BJ (cell line): ENCODE measurements around the gene DGKE. TPM values are rescaled to one million over a fixed set of nuclear protein-coding genes. Genes with fewer than 3 reads are reported as not detected.

Experiments
- CTCF ChIA-PET: fragments of 350-600 bp; formaldehyde crosslinking; extraction: SDS; loops from one replicate; lab custom pipeline; 2021; ENCODE audit warnings: antibody characterized with exemption, inconsistent platforms; lab: Yijun Ruan, JAX
- POLR2A ChIA-PET: fragments of 300-600 bp; sonication (Branson Sonifier 250); formaldehyde crosslinking; extraction: SDS; loops from one replicate; lab custom pipeline; 2021; ENCODE audit warnings: antibody characterized with exemption; lab: Charles Lee
- DNase-seq: peaks from one replicate; pipeline ENCODE4 v3.0.0-alpha.2; 2011; ENCODE audit warnings: low read depth
- H3K27me3 ChIP-seq: 2 replicates; pipeline ENCODE4 v1.6.0; 2011; ENCODE audit warnings: low read length; ENCODE audit not compliant: control insufficient read depth, insufficient read depth
- H3K36me3 ChIP-seq: 2 replicates; pipeline ENCODE4 v1.5.1; 2011; ENCODE audit warnings: low read length; ENCODE audit not compliant: control insufficient read depth, insufficient read depth
- H3K4me3 ChIP-seq: 2 replicates; pipeline ENCODE4 v1.5.1; 2011; ENCODE audit warnings: low read depth, mild to moderate bottlenecking, control low read depth, low read length
- polyA plus RNA-seq: library from polyadenylated mRNA; depleted of rRNA; stranded (reverse); fragments of >200 nt; gene quantifications from 2 replicates; pipeline ENCODE4 v1.2.3, GENCODE V29; 2011
- TF ChIP-seq, protein P1 (sequence below): IDR thresholded peaks from 2 replicates; pipeline ENCODE4 v1.5.1; 2011; ENCODE audit warnings: low read depth, mild to moderate bottlenecking, control low read depth, inconsistent platforms, low read length, moderate library complexity; ENCODE audit not compliant: insufficient read depth

The DGKE gene
- polyA plus RNA-seq, 1 experiment: 1.9 TPM

GRCh38 chr17:56807723-56808122 lies 26.2 kb upstream of the DGKE start:
- POLR2A ChIA-PET: no interaction called here
- H3K4me3 ChIP-seq: no peak overlapping the region
- no peak for DNase-seq
- CTCF ChIA-PET: interaction anchor here (0.9 to 2.7 kb wide), 3 partner anchors 12 to 18 kb away, joined by 3 to 8 read pairs (median 3); no protein-coding TSS in a partner anchor
- no peaks in the 10 kb centered on the region for H3K27me3 ChIP-seq
- TF ChIP-seq, protein P1, sequence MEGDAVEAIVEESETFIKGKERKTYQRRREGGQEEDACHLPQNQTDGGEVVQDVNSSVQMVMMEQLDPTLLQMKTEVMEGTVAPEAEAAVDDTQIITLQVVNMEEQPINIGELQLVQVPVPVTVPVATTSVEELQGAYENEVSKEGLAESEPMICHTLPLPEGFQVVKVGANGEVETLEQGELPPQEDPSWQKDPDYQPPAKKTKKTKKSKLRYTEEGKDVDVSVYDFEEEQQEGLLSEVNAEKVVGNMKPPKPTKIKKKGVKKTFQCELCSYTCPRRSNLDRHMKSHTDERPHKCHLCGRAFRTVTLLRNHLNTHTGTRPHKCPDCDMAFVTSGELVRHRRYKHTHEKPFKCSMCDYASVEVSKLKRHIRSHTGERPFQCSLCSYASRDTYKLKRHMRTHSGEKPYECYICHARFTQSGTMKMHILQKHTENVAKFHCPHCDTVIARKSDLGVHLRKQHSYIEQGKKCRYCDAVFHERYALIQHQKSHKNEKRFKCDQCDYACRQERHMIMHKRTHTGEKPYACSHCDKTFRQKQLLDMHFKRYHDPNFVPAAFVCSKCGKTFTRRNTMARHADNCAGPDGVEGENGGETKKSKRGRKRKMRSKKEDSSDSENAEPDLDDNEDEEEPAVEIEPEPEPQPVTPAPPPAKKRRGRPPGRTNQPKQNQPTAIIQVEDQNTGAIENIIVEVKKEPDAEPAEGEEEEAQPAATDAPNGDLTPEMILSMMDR: no peak
- H3K36me3 ChIP-seq: no peaks in the 10 kb centered on the region

- H3K4me3 ChIP-seq: no peak overlapping the region
- POLR2A ChIA-PET: no interaction called here
- no peaks in the 10 kb centered on the region for H3K36me3 ChIP-seq
- H3K27me3 ChIP-seq: no peaks in the 10 kb centered on the region
- DNase-seq: no peak
- TF ChIP-seq, protein P1: no peak
- CTCF ChIA-PET: interaction anchor here (0.7 to 2.7 kb wide), 2 partner anchors 11 to 16 kb away, joined by 3 to 8 read pairs; no protein-coding TSS in a partner anchor
Observed at GRCh38 chr17:56808503-56808902, 25.4 kb upstream of the DGKE start.

DNA sequence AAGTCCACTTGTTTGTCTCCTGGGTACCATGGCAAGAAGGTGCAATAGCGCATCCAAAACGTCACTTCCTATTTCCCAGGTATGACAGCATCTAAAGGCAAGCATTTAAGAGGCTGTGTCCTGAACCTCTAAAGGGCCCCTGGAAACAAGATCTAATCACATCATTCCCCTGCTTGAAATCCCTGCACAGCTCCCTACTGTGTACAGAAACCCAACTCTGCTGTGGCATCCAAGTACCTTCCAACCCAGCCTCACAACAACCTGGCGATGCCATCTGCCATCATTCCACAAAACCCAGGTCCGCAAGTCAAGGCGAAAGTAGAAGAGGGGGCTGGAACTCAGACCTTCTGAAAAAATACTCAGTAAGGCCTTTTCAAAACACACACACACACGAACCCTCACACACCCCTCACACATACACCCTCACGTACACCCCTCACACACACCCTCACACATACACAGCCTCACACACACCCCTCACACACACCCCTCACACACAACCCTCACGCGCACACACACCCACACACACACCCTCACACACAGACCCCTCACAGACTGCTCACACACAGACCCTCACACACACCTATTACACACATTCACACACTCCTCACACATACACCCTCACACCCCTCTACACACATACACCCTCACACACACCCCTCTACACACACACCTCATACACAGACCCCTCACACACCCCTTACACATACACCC lies 24.7 kb upstream of the DGKE start:
- Histone ChIP-seq H3K4me3 (no peak overlapping the region), H3K36me3 (no peaks in the 10 kb centered on the region), H3K27me3 (no peaks in the 10 kb centered on the region)
- CTCF ChIA-PET: interaction anchor here (0.7 to 2.7 kb wide), 2 partner anchors 10 to 15 kb away, joined by 3 to 8 read pairs; no protein-coding TSS in a partner anchor
- DNase-seq: no peak
- TF ChIP-seq, protein P1: no peak
- POLR2A ChIA-PET: no interaction called here

GRCh38 chr17:56809820-56810179 lies 24.2 kb upstream of the DGKE start:
- DNase-seq: no peak
- no peaks in the 10 kb centered on the region for H3K27me3 ChIP-seq
- H3K36me3 ChIP-seq: no peaks in the 10 kb centered on the region
- CTCF ChIA-PET: interaction anchor here (1.0 kb wide), 1 partner anchor 10 kb away, joined by 3 read pairs; no protein-coding TSS in a partner anchor
- POLR2A ChIA-PET: no interaction called here
- TF ChIP-seq, protein P1: no peak
- no peak overlapping the region for H3K4me3 ChIP-seq

DNA sequence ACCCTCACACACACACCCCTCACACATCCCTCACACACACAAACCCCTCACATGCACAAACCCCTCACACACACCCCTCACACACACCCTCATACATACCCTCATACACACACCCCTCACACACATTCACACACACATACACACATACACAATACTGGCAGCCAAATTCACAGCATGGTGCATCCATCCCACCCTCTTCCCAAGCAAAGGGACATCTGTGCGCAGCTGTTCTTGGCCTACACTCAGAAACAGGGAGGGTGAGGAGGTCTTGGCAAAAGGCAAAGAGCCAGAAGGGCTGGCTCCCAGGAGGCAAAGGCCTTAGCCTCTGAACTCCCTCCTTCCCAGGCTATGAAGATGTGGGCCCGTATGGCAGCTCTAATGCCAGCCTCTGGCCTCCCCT lies 23.6 kb upstream of the DGKE start:
- no peak for DNase-seq
- TF ChIP-seq, protein P1: no peak
- Histone ChIP-seq H3K36me3 (no peaks in the 10 kb centered on the region), H3K27me3 (no peaks in the 10 kb centered on the region), H3K4me3 (no peak overlapping the region)
- ChIA-PET POLR2A (no interaction called here), CTCF (interaction anchor here (1.0 kb wide), 1 partner anchor 9 kb away, joined by 3 read pairs; no protein-coding TSS in a partner anchor)
